ENCODE measurements around the gene PPP1R13L. TPM values are rescaled to one million over a fixed set of nuclear protein-coding genes. Genes with fewer than 3 reads are reported as not detected.

Gene PPP1R13L
- total and polyA plus RNA-seq, 11 donors, result 92.3 to 400 (median 139) TPM

- Histone ChIP-seq H3K27me3 (peaks cover 0 to 24% (median 0%) of the 10 kb centered on the region in 9 donors), H3K27ac (peak overlapping the region; percentile 87 to 97 (median 93)), H3K36me3 (peaks cover 0 to 13% (median 0%) of the 10 kb centered on the region in 9 donors), H3K4me1 (peaks cover 7 to 73% (median 54%) of the 10 kb centered on the region in 12 donors), H3K9me3 (no peaks in the 10 kb centered on the region), H3K4me3 (peak overlapping the region in 10 of 12 donors; percentile 6 to 86 (median 67))
- TF ChIP-seq POLR2A (IDR thresholded peaks at IDR 0.05) (peak in 1 of 2 donors; percentile 40), CTCF (IDR thresholded peaks at IDR 0.05) (peak; percentile 43 to 73 (median 54))
- intact Hi-C loops (cut with DNase I), result loop anchor here in 1 of 10 donors (10.0 kb wide), 1 partner anchor 362 kb away; the partner anchor contains the start of gene SIX5
- DNase-seq (peak; percentile 46 to 76 (median 60)), ATAC-seq (peak in 2 of 4 donors; percentile 1)
- WGBS, 4 donors, result 15 to 33% (median 21%) methylated on average over 18 to 40 of the region's 40 CpGs
Measured at GRCh38 chr19:45402298-45403061, 2.4 kb downstream of the PPP1R13L start.

- H3K27ac ChIP-seq, result peak overlapping the region in 10 of 12 donors; percentile 87 to 97 (median 94)
- H3K4me1 ChIP-seq, result peaks cover 7 to 66% (median 48%) of the 10 kb centered on the region in 12 donors
- intact Hi-C loops (cut with DNase I), result loop anchor here in 1 of 10 donors (10.0 kb wide), 1 partner anchor 363 kb away; the partner anchor contains the start of gene SIX5
- TF ChIP-seq CTCF (IDR thresholded peaks at IDR 0.05), result no peak
- TF ChIP-seq POLR2A (IDR thresholded peaks at IDR 0.05), result no peak
- WGBS, 4 donors, result 94 to 96% (median 95%) methylated on average over 6 of the region's 6 CpGs
- peaks cover 0 to 27% (median 0%) of the 10 kb centered on the region in 9 donors for H3K27me3 ChIP-seq
- DNase-seq (no peak), ATAC-seq (no peak)
- H3K36me3 ChIP-seq, result peaks cover 0 to 16% (median 0%) of the 10 kb centered on the region in 9 donors
- H3K9me3 ChIP-seq, result no peaks in the 10 kb centered on the region
- H3K4me3 ChIP-seq, result no peak overlapping the region
Measured at GRCh38 chr19:45401815-45402214, 3.1 kb downstream of the PPP1R13L start.

DNA sequence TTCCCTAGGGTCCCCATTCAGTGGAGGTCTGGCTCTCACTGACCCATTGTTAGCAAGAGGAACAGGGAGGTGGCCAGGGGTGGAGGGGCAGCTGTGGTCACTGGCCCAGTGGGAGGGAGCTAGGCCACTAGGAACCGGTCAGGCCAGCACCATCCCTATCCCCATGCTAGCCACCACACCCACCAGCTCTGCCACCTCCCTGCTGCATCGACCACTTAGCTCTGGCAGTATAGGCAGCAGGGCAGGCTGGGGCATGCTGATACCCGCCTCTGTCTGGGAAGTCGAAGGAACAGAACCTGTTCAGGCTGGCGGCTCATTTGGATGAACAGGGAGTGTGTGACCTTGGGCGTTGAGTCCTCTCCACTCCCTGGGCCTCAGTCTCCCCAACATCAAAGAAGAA, 4.7 kb downstream of the PPP1R13L start:
- peak in 2 of 5 donors; percentile 36 to 65 for DNase-seq
- WGBS, 4 donors, result 80 to 93% (median 89%) methylated on average over 5 to 6 of the region's 6 CpGs
- no peak for ATAC-seq
- H3K9me3 ChIP-seq, result no peaks in the 10 kb centered on the region
- H3K36me3 ChIP-seq, result peaks cover 0 to 30% (median 12%) of the 10 kb centered on the region in 9 donors
- H3K4me3 ChIP-seq, result no peak overlapping the region
- H3K4me1 ChIP-seq, result peaks cover 7 to 58% (median 45%) of the 10 kb centered on the region in 12 donors
- intact Hi-C loops (cut with DNase I), result loop anchor here in 1 of 10 donors (10.0 kb wide), 1 partner anchor 365 kb away; the partner anchor contains the start of gene SIX5
- peaks cover 0 to 39% (median 0%) of the 10 kb centered on the region in 9 donors for H3K27me3 ChIP-seq
- TF ChIP-seq CTCF (IDR thresholded peaks at IDR 0.05) (no peak), POLR2A (IDR thresholded peaks at IDR 0.05) (no peak)
- peak overlapping the region in 3 of 12 donors; percentile 14 to 54 (median 47) for H3K27ac ChIP-seq

Data from heart left ventricle (tissue), 16 donors.